Stimulated activated CD8-positive, alpha-beta memory T cell treated with anti-CD3 and anti-CD28 coated beads, Interleukin-2, amount 100 ng/mL, for 1 hour (primary cell): ENCODE measurements around the gene AGK.
"Not testable (repeated sequence)": the region's sequence is repeated elsewhere in the genome, so short reads cannot be mapped to it uniquely, and the experiment has no call there.

Experiments used
- DNase-seq, 2 donors: peaks; one replicate each; pipeline ENCODE4 v3.0.0-alpha.2; 2020; ENCODE audit warnings: low read depth in 2 of 2

Gene AGK

GRCh38 chr7:141646826-141647480 lies 95.7 kb downstream of the AGK start:
- no peak for DNase-seq

DNA sequence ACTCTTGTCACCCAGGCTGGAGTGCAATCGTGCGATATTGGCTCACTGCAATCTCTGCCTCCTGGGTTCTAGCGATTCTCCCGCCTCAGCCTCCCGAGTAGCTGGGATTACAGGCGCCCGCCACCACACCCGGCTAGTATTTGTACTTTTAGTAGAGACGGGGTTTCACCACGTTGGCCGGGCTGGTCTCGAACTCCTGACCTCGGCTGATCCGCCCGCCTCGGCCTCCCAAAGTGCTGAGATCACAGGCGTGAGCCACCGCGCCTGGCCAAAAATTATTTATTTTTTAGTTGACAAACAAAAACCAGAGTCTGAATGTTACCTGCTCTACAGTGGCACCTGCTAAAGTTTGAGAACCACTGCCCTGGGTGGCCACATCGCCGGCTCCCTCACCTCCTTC lies 96.5 kb downstream of the AGK start:
- DNase-seq = not testable (repeated sequence)

GRCh38 chr7:141648276-141649114 lies 97.3 kb downstream of the AGK start:
- DNase-seq = no peak

DNA sequence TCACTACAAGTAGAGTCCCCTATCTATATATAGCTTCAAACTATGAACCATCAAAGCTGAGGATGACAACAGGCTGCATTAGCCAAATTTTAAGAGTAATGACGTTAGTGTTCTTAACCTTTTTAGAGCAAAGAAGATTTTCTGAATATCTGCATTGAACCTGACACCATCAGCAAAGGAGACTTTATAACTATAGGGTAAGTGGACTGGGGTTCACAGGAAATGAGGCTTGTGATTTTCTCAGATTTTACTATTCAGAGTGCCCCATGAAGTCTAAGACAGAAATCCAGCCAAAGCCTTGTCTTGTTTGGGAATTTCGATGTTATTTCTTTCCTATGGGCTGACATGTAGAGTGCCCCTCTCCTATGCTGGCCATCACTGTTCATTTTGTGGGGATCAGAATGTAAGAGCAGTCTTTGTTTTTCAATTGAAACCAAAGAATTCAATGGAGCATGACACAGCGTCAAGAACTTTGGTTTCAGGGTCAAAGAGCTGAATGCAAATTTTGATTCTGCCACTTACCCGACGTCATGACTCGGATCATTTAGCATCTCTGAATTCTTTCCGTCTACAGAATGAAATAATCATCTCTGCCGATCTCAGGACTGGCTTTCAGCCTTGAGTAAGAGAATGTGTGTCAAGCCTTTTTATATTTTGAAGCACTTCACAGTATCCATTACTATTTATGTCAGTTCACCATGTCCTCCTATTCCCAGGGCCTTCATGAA lies 98.1 kb downstream of the AGK start:
- DNase-seq = no peak

DNA sequence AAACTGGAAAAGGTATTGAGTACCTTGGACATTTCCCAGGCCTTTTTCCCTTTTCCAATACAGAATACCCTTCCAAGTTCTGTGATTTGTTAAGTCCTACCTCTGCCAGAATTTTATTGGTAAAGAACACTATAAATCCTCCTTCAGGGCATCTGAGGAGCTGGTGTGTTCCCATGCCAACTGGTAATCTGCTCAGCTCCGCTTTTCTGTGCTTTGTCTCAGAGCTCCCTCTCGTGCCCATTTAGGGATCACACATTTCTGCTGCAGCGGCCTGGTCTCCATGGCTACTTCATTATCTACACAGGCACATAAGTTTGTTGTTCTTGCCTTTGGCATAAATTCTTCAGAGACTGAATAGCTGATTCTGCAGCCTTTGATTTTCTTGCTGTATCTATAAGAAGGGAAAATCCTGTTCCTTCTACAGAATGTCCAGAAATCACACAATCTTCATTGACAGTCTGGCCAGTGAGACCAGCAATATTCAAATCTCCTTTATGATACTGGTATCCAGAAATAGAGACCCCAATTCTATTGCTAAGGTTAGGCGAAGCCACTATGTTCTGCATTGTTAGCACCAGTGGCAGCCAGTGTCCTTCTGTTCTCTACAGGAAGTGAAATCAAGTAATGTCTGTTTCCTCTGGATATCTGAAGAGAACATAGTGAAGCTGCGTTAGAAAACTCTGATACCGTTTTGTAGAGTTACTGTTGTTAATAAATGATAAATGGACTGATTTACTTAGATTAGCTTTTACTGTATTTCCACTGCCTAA lies 98.8 kb downstream of the AGK start:
- DNase-seq = no peak

- DNase-seq = no peak
These were observed 100.2 kb downstream of the AGK start for GRCh38 chr7:141651417-141651816.

DNA sequence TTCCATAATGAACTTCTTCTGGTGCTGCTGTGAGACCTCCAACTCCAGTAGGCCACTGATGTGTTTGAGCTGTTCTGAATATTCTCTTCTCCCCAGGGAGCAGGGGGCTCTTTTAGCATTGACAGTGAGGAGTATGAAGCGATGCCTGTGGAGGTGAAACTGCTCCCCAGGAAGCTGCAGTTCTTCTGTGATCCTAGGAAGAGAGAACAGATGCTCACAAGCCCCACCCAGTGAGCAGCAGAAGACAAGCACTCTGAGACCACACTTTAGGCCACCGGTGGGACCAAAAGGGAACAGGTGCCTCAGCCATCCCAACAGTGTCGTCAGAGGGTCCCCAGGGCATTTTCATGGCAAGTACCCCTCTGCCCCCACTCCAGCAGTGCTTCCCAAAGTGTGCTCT lies 101.5 kb downstream of the AGK start:
- DNase-seq = no peak

DNA sequence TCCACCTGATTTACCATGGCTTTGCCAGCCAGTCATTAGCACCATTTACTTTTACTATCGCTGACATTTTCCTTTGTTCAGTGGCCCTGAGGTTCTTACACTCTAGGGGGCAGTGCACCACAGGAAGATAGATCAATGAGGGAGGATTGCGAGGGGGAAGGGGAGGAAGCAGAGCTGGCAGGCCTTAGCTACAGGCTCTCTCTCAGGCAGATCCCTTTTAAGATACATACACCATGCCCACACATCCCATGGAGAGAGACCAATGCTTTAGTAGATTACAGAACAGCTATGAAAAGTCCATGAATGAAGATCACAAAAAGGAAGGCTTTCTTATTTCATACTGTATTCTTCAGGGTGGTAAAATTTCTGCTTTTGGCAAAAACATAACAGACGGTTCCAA lies 103.3 kb downstream of the AGK start:
- DNase-seq = peak in 1 of 2 donors; percentile 16

DNA sequence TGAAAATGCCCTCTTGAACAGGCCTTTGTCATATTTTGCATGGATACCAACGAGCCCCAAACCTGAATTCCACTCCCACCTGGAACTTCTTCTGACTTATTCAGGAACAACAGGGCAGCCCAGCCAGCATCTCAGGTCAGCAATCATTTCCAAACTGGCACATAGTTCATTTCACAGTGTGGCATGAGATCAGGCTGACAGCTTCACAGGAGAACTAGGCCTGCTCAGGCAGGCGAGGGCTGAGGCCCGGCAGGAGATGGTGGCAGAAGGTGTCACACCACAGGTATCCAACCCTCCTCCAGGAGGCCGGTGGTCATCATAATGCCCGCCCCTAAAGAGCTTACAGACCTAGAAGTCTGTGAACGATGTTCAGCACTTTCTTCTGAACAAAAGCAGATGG lies 108.3 kb downstream of the AGK start:
- DNase-seq = no peak

- no peak for DNase-seq
These were observed 109.0 kb downstream of the AGK start for GRCh38 chr7:141660259-141660658.

GRCh38 chr7:141663081-141663849 lies 112.1 kb downstream of the AGK start:
- no peak for DNase-seq

DNA sequence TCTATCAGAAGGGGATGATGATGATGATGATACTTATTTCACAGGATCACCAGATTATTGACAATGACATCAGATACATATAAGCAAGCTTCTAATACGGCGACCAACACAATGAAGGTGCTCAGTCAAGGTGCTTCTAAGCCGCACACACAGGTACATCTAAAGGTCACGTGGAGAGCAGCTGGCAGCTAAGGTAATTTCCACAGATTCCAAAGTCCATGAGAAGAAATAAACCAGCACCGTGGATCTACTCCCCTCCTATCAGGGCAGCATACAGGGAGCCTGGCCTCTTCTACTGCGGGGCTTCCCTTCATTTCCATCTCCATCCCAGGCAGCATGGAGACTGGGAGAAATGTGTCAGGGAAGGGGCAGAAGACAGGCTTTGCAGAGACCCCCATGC lies 113.2 kb downstream of the AGK start:
- no peak for DNase-seq

DNA sequence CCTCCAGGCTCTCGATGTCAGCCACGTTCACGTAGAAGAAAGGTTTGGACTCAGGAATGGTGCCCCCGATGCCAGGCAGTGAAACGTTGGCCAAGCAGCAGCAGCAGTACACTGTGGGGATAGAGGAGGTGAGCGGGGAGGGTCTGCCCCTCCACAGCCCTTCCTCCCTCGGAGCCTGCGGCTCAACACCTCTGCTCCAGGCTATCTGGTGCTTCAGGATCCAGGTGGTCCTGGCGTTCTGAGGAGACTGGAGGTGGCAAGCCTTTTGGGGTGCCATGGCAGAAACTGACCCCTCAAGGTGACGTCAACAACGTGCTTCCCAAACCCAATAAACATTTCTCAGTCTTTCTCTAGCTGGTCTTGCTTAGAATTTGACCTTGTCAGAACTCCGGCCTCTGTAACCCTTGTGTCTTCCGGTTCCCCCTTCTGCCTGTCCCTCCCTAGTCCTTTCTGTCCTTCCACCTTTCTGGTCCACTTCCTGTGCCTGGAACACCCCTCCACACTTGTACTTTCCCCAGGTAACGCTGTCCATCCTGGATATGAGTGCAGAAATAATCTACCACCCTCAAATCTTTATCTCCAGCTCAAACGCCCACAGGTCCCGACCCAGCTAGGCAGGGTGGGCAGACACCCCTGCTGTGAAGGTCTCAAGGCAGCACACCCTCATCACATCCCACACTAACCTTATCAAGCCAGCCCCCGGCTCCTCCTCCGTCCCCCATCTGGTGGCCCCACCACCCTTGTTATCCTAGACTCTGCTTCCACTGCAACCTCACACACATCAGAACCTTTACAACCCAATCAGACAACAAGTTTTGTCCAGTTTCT lies 114.2 kb downstream of the AGK start:
- no peak for DNase-seq

DNA sequence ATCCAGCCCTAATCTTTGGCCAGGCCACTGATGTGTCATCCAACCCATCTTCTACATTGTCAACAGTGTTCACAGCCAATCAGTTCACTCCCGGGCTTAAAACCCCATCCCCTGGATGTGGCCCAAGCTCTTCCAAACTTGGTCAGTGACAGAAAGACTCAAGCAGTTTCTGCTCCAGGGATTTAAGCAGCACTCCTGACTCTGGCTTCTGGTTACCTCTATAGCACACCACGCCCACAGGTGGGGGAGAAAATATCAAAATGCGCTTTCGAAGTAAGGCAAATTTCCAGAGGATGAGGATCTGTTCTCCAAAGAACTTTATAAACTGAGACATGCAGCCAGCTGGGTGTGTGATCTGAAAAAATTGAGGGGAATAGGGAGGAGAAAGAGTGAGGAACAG lies 114.9 kb downstream of the AGK start:
- no peak for DNase-seq

DNA sequence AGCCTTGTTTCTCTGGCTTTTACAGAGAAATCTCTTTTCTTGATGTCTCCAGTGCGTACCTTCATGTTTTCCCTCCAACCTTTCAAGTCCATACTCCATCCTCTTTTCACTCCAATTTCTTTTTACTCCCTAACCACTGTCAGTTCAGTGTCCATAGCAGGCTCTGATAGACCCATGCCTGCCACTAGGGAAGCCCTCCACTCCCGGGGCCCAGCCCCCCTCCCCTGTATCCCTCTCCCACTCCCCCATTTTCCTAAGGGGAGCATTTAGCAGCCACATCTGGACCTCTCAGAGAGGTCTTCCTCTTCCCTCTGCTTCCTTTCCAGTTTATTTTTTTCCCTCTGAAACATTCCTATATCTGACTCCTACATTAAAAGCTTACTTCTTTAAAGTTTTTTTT lies 117.6 kb downstream of the AGK start:
- DNase-seq = no peak

DNA sequence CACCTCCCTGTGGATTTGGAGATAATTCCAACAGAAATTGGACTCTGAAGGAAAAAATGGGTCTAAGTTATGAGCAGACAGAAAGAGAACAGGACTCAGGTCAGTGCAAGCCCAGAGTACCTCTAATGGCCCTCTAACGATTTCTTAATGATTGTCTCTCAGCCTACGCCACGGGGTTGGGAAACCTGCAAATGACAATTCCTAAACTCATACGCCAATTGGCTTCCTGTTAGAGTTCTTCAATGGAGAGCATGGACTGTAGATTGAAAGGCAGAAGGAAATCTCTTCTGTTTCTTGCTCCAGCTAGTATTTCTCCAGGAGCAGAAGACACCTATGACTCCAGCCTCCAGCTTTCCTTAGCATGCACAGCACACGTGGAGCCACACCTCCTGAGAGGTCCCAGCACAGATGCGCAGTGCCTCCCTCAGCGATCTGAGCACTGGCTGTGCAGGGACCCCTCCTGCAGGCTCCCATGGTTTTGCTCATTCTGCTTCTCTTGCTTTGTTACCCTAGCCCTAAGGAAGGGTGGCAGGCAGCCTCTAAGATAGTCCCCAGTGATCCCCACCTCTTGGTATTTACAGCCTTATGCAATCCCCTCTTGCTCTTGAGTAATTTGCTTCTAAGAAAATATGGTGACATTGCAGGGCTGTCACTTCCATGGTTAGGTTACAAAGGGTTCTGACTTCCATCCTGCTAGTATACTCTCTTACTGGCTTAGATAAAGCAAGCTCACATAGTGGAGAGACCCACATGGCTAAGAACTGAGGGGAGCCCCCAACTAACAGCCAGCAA lies 120.7 kb downstream of the AGK start:
- DNase-seq = no peak

- no peak for DNase-seq
These were observed 122.1 kb downstream of the AGK start for GRCh38 chr7:141673346-141673745.

GRCh38 chr7:141674171-141674671 lies 123.0 kb downstream of the AGK start:
- no peak for DNase-seq

GRCh38 chr7:141674702-141675101 lies 123.5 kb downstream of the AGK start:
- DNase-seq = no peak
